Effector memory CD8-positive, alpha-beta T cell (primary cell): ENCODE measurements around the gene MAT2A.

Source experiments
- ATAC-seq: fragments of 150-1000 bp; cut with Tn5 transposase; replicated peaks from 2 replicates; pipeline ENCODE4 v1.10.0; 2021; ENCODE audit warnings: mild to moderate bottlenecking, moderate library complexity
- DNase-seq, 3 experiments: peaks; one replicate each; pipeline ENCODE4 v3.0.0; 2021
- H3K27ac Mint-ChIP-seq, 2 donors: one replicate each; pipeline ENCODE4 v1.8.0; 2022; ENCODE audit warnings: mild to moderate bottlenecking in 2 of 2, mixed read lengths in 2 of 2, moderate library complexity in 2 of 2
- H3K27me3 Mint-ChIP-seq, 2 donors: one replicate each; pipeline ENCODE4 v1.8.0; 2022; ENCODE audit warnings: mixed read lengths in 2 of 2
- H3K36me3 Mint-ChIP-seq: one replicate; pipeline ENCODE4 v1.8.0; 2022; ENCODE audit warnings: mild to moderate bottlenecking, moderate library complexity, mixed read lengths; ENCODE audit not compliant: insufficient read depth
- H3K4me1 Mint-ChIP-seq, 2 donors: one replicate each; pipeline ENCODE4 v1.8.0; 2022; ENCODE audit warnings: low read depth in 2 of 2, mixed read lengths in 2 of 2
- H3K4me3 Mint-ChIP-seq, 2 donors: one replicate each; pipeline ENCODE4 v1.8.0; 2022; ENCODE audit warnings: mild to moderate bottlenecking in 2 of 2, mixed read lengths in 2 of 2, moderate library complexity in 2 of 2
- H3K9me3 Mint-ChIP-seq, 2 donors: one replicate each; pipeline ENCODE4 v1.8.0; 2022; ENCODE audit warnings: mixed read lengths in 2 of 2
- total RNA-seq, 9 experiments: gene quantifications; one replicate each; lab custom pipeline; 2026; lab: John Stamatoyannopoulos, UW

MAT2A gene
- total RNA-seq = 102 to 448 (median 191) reads per million in 9 experiments

DNA sequence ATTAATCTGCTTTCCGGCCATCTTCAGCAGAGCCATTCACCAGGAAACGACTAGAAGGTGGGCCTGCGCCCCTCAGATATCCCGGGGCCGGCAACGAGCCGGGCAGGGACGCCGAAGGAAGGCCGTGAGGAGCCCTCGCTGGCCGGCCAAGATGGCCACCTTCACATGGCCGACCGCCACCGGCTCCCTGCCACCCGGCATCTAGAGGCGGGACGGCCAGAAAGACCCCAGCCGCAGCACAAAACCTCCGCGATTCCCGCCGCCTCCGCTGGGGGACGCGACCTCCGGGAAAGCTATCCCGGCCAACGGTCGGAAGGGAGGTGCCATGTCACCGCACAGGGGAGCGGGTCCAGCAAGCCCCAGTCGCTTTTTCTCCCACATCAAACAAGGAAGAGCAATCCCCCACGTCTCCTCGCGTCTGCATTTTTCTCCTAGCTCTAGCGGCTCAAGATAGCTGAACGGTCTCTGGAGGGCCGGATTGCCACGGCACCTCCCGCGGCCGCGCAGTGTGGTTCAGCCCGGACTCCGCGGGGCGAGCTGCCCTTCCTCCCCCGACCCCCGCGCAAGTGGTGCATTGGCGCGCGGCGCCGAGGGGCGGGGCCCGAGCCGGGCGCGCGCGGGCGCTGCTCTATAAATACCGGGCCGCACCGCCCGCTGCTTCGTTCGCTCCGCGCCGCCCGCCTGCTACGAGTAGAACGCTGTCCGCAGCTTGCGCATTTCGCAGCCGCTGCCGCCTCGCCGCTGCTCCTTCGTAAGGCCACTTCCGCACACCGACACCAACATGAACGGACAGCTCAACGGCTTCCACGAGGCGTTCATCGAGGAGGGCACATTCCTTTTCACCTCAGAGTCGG is at the start of gene MAT2A:
Gene MAT2A (plus strand): TSS at position 662 of the 854 bp plus-strand sequence. CDS start 120 bp downstream, at position 782.
- ATAC-seq (peak; percentile 75), DNase-seq (peak; percentile 79 to 84 (median 83))
- peaks cover 59% of the 10 kb centered on the region for H3K36me3 Mint-ChIP-seq
- peak within 1 kb of the TSS; percentile 92 to 93 for H3K4me3 Mint-ChIP-seq
- peaks cover 21 to 42% of the 10 kb centered on the region in 2 donors for H3K4me1 Mint-ChIP-seq
- H3K27me3 Mint-ChIP-seq = no peaks in the 10 kb centered on the region
- H3K9me3 Mint-ChIP-seq = no peaks in the 10 kb centered on the region
- peak within 1 kb of the TSS; percentile 86 to 93 for H3K27ac Mint-ChIP-seq

DNA sequence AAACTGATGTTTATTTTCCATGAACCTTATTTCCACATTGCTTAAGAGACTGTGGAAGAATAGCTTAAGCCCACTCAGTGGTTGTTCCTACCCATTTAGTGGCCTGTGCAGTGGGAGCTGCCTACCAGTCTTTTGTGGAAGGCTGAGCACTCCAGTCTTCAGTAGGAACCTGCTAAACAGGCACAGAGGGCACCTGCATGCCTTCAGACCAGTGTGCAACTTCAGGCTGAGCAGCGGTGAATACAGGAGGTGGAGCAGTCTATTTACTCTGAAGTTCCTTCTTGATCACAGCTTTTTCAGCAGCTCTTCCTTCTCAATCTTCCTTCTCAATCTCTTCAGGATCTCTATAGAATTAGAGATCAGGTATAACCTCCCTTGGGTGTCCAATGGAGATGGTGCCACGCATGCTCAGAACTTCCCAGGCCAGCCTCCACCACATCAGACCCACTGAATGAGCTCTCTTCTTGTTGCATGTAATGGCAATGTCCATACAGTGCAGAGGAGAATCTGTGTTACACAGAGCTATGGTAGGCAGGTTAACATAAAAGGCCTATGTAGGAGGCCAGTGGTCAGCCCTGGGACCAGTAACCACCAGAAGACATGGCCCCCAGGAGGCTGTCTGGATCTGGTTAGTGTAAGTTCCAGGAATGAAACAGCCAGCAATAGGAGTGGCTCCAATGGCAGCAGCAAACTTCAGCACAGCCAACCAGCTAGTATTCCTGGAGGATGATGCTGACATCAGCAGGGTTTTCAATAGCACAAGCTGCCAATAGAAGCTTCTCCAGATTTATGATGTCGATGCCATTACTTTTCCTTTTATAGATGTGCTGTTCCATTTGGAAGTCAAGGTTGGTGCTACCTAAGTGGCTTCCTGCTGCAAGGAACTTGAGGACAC is 47.9 kb upstream of the MAT2A start:
- Mint-ChIP-seq H3K4me3 (no peak overlapping the region), H3K36me3 (no peaks in the 10 kb centered on the region), H3K27ac (no peak overlapping the region), H3K4me1 (no peaks in the 10 kb centered on the region), H3K9me3 (no peaks in the 10 kb centered on the region), H3K27me3 (no peaks in the 10 kb centered on the region)
- DNase-seq (no peak), ATAC-seq (no peak)

DNA sequence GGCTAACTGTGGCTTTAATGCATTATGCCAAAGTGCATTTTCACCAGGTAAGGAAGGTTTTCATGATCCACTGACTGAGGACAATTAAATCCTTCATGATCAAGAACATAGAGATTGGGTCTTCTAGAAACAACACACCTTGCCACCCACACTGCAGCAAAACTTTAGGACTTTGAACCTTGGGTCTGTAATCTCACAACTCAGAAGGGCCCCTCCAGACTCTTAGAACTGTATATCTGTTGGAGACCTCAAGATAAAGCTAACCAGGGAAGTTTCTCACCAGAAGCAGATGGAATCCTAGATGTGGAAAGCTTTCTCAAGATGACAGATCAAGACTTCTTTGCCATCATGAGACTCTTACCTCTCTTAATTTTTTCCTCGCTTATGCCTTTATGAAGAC is 42.5 kb upstream of the MAT2A start:
- H3K27ac Mint-ChIP-seq = no peak overlapping the region
- no peaks in the 10 kb centered on the region for H3K4me1 Mint-ChIP-seq
- DNase-seq (no peak), ATAC-seq (no peak)
- no peak overlapping the region for H3K4me3 Mint-ChIP-seq
- H3K9me3 Mint-ChIP-seq = no peaks in the 10 kb centered on the region
- peaks cover 0 to 6% of the 10 kb centered on the region in 2 donors for H3K27me3 Mint-ChIP-seq
- H3K36me3 Mint-ChIP-seq = no peaks in the 10 kb centered on the region

DNA sequence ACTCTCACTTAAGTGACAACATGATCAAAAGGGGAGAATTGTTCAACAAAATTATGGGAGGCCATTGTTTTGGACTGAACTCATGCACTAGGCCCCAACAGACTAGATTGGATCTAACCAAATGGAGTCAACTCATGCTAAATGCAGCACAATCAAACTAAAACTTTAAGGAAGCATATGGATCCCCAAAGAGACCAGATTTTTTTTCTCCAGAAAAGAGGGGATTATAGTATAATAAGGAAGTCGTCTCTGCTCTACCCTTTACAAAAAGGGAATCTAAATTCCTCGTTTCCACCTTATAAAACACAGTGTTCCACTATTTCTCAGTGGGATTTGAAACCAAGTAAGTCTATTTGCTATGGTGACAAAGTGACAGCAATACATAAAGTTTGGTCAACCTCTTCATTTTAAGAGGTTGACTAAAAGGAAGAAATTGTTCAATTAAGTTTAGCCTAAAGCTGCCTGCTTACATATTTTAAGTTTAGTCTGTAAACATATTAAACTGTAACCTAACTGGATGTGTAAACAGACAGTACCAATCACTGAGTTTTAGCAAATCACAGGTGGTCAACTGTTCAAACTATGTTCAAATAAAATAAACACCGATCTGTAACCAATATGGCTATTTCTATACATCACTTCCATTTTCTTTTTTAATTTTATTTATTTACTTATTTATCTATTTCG is 40.9 kb upstream of the MAT2A start:
- H3K36me3 Mint-ChIP-seq = no peaks in the 10 kb centered on the region
- no peak overlapping the region for H3K4me3 Mint-ChIP-seq
- no peak for ATAC-seq
- H3K27ac Mint-ChIP-seq = no peak overlapping the region
- no peak for DNase-seq
- peaks cover 0 to 6% of the 10 kb centered on the region in 2 donors for H3K27me3 Mint-ChIP-seq
- no peaks in the 10 kb centered on the region for H3K4me1 Mint-ChIP-seq
- H3K9me3 Mint-ChIP-seq = no peaks in the 10 kb centered on the region

DNA sequence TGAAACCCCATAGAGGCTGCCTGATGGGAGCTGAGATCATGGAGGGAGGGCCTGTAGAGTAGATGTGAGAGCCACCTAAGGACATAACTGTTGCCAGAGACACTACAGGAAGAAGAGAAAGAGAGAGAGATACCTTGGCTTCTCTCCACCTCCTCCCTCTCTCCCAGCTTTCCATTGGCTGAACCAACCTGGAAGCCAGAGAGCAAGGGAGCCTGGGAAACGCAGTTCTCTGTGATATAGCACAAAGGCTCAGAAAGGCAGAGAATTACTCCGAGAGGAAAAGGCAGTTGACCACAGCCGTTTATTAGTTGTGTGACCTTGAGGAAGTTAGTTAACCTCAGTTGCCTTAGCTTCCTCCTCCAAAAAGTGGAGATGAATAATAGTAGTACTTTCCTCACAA is 37.7 kb upstream of the MAT2A start:
- Mint-ChIP-seq H3K4me3 (no peak overlapping the region), H3K27me3 (peaks cover 0 to 6% of the 10 kb centered on the region in 2 donors), H3K4me1 (no peaks in the 10 kb centered on the region), H3K36me3 (no peaks in the 10 kb centered on the region), H3K27ac (no peak overlapping the region), H3K9me3 (no peaks in the 10 kb centered on the region)
- DNase-seq (no peak), ATAC-seq (no peak)

DNA sequence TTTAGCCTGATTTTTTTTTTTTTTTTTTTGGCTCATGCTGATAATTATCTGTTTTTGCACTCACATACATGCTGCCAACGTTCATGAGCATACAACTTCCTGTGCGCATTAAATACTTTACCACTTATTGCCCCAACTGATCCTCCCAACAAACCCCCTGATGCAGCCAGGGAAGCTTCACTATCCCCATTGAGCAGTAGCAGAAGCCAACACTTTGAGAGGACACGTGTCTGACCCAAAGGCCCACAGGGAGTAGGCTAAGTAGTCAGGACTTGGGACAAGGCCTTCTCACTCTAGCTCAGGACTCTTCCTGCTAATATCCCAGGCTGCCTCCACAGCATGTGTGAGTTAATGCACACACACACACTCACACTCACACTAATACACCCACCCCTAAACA is 36.2 kb upstream of the MAT2A start:
- H3K36me3 Mint-ChIP-seq = no peaks in the 10 kb centered on the region
- no peak for ATAC-seq
- no peak for DNase-seq
- H3K9me3 Mint-ChIP-seq = no peaks in the 10 kb centered on the region
- no peak overlapping the region for H3K4me3 Mint-ChIP-seq
- no peaks in the 10 kb centered on the region for H3K4me1 Mint-ChIP-seq
- no peak overlapping the region for H3K27ac Mint-ChIP-seq
- H3K27me3 Mint-ChIP-seq = peaks cover 4 to 14% of the 10 kb centered on the region in 2 donors

DNA sequence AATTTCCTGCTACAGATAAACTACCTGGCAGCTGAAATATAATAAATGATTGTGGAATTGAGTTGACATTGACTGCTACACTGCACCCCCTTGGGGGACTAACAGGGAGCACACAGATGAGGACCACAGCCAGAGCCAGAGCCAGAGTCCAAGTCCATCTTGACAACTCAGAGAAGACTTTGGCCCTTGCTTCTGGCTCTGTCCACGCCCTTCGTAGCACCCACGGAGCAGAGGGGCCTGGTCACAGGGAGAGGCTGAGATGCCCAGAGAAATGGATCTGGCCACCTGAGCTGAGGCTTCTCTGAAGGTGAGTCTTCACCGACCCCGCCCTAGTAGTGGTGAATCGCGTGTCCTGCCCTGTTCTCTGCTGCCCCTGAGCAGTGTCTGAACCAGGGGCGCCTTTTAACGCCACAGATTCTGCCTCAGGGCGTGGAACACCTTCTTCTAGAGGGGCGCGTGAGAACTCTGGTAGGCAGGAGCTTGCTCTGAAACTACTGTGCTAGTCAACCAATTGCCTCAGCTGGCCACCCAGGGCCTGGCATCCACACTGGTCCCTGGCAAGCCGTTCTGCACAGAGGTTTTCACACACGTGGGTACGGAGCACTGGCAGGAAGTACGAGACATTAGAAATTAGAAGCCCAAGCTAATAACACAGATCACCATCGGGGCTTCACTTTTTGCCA is 35.7 kb upstream of the MAT2A start:
- H3K27ac Mint-ChIP-seq = no peak overlapping the region
- DNase-seq = no peak
- ATAC-seq = no peak
- no peaks in the 10 kb centered on the region for H3K36me3 Mint-ChIP-seq
- H3K4me3 Mint-ChIP-seq = no peak overlapping the region
- H3K4me1 Mint-ChIP-seq = no peaks in the 10 kb centered on the region
- peaks cover 5 to 15% of the 10 kb centered on the region in 2 donors for H3K27me3 Mint-ChIP-seq
- H3K9me3 Mint-ChIP-seq = no peaks in the 10 kb centered on the region

DNA sequence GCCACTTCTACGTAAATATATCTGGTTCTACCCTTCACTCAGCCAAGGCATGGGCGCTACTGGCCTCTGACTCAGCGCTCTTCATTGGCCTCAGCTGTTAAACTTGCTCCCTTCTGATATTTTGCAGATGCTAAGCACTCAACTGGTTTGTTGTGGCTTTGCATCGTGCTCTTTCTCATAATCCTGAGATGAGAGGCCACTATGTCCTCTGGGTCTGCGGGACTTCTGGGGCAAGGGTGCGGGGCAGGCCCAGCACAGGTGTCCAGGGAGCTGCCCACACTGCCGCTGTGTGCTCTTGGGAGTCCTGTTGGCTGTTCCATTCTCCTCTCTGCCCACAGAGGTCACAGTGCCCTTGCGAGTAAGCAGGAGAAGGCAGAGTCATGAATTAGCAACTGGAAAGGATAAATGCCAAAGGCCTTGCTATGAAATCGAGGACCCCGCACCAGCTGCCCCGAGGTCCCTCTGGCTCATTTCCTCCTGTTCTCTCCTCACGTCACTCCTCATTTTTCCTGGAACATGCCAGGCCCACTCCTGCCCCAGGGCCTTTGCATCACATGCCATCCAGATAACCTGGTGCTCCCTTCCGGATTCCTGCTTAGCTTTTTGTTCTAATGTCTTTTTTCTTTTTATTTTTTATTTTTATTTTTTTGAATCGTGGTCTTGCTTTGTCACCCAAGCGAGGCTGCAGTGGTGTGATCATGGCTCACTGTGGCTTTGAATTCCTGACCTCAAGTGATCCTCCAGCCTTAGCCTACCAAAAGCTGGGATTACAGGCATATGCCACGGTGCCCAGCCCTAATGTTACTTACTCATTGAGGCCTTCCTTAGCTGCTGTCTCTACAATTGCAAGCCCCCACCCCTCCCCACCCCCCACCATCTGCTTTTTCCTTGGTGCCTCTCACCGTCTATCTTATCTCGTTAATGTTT is 34.9 kb upstream of the MAT2A start:
- Mint-ChIP-seq H3K27ac (no peak overlapping the region), H3K4me3 (no peak overlapping the region), H3K9me3 (no peaks in the 10 kb centered on the region), H3K36me3 (no peaks in the 10 kb centered on the region), H3K4me1 (no peaks in the 10 kb centered on the region), H3K27me3 (peaks cover 5 to 15% of the 10 kb centered on the region in 2 donors)
- no peak for ATAC-seq
- DNase-seq = no peak

DNA sequence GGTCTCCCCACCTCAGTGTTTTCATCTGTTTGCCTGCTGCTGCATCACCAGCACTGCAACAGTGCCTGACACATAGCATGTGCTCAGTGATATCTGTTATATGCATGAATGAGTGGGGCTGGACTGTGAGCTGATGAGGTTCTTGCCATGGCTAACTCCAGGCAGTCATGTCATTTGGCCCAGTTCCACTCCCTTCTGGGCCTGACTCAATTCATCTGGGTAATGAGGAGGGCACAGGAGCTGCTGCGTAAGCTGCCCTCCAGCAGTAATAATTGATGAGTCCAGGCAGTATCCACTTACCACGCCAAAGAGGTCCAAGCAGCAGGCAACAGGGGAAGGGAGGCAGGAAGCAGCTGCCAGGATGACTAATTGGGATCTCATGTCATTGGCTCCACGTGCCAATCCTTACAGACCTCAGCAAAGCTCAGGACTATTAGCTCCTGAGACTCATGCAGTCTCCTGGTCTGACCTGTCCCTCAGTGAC is 34.1 kb upstream of the MAT2A start:
- peaks cover 5 to 15% of the 10 kb centered on the region in 2 donors for H3K27me3 Mint-ChIP-seq
- H3K36me3 Mint-ChIP-seq = no peaks in the 10 kb centered on the region
- no peak overlapping the region for H3K27ac Mint-ChIP-seq
- DNase-seq = no peak
- no peak overlapping the region for H3K4me3 Mint-ChIP-seq
- no peaks in the 10 kb centered on the region for H3K4me1 Mint-ChIP-seq
- no peak for ATAC-seq
- H3K9me3 Mint-ChIP-seq = no peaks in the 10 kb centered on the region

DNA sequence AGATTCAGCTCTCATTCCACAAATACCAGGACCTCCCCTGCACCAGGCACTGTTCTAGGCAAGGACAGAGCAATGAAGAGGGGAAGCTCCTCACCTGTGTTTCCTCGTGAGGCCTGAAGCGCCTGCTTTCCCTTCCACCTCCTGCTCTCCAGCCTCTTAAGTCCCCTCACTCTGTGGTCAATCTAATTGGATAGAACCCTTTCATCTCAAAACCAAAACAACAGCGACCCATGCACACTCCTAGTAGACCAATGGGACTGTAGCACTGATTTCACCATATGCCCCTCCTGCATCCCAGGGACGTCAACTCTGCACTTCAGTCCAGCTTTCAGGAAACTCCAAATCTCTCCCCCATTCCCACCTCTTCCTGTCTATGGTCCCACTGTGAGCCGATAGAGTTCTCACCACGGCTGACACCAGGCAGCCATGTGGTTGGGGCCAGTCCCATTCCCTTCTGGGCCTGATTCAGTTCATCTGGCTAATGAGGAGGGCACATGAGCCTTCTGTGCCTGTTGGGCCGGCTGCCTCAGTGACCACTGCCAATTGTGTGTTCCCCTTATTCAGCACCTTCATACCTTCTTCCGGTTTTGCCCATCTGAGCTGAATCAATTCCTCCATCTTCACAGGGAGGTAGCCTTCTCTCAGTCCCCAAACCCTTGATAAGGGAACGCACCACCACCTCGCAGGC is 33.3 kb upstream of the MAT2A start:
- DNase-seq = no peak
- Mint-ChIP-seq H3K27ac (no peak overlapping the region), H3K4me3 (no peak overlapping the region), H3K9me3 (no peaks in the 10 kb centered on the region), H3K4me1 (no peaks in the 10 kb centered on the region), H3K27me3 (peaks cover 5 to 15% of the 10 kb centered on the region in 2 donors), H3K36me3 (no peaks in the 10 kb centered on the region)
- no peak for ATAC-seq

DNA sequence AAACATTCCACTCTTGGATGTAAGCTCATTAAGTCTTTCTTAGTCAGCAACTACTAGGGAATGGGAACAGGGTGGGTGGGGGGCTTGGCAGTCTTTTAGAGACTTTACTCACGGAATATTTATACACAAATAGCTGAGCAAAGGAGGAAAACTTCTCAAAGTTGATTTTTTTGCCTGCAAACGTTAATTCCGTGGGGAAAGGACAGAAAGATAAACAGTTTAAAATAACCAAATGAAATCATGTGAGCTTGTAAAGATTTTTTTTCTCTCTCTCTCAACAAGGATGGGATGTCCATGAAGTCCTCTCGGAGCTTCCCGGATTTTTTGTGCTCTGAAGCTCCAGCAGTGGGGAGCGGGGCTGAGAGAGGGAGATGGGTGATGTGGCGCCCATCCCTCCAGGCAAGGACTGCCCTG is 32.2 kb upstream of the MAT2A start:
- no peak for DNase-seq
- ATAC-seq = no peak
- Mint-ChIP-seq H3K27ac (no peak overlapping the region), H3K4me1 (no peaks in the 10 kb centered on the region), H3K27me3 (peaks cover 5 to 9% of the 10 kb centered on the region in 2 donors), H3K36me3 (no peaks in the 10 kb centered on the region), H3K9me3 (no peaks in the 10 kb centered on the region), H3K4me3 (no peak overlapping the region)
